ENCODE measurements around the gene FOXE1.
A peak's percentile ranks its signal among the peaks of the same experiment; 100 is the strongest.

Gene FOXE1

DNA sequence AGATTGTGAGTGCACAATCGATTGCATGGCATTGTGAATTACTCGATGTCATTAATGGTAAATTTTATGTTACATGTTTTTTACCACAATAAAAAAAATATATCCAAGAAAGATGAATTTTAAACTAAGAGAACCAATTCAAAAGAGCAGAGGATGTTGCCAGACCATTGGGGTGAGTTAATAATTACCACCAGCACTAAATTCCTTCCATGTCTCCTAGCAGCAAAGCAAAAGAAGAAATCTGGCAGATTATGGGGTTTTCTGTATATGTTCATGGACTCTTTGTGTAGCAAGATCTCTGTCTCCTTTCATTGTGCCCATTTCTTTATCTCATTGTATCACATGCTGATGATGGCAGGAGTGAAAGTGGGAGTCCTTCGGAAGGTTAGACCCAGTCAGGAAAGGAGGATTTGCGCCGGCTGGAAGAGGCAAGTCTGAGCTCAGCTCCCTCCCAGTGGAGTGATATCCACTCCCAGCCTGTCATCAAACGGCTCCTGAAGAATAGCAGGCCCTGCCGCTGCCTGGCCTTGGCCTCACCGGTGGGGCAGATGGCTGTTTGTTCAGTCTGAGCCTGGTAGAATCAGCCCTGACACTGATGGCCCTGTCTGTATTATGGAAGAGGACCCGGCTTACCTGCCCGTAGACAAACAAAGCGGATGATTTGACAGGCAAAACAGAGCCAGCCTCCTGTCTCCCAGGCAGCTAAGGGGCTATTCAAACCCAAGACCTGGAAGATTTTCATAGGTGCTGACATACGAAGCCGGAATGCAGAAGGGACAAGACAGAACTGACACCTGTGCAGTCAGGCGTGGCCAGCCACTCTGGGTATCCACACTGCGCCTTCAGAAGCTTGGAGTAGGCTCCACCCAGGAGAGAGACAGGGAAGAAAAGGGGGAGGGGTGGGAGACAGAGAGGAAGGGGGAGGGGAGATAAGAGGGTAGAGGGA is 21.9 kb upstream of the FOXE1 start:
- no peak overlapping the region for H3K4me3 ChIP-seq (ENCODE audit: low read length)
- TF ChIP-seq, protein P1, sequence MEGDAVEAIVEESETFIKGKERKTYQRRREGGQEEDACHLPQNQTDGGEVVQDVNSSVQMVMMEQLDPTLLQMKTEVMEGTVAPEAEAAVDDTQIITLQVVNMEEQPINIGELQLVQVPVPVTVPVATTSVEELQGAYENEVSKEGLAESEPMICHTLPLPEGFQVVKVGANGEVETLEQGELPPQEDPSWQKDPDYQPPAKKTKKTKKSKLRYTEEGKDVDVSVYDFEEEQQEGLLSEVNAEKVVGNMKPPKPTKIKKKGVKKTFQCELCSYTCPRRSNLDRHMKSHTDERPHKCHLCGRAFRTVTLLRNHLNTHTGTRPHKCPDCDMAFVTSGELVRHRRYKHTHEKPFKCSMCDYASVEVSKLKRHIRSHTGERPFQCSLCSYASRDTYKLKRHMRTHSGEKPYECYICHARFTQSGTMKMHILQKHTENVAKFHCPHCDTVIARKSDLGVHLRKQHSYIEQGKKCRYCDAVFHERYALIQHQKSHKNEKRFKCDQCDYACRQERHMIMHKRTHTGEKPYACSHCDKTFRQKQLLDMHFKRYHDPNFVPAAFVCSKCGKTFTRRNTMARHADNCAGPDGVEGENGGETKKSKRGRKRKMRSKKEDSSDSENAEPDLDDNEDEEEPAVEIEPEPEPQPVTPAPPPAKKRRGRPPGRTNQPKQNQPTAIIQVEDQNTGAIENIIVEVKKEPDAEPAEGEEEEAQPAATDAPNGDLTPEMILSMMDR (IDR thresholded peaks at IDR 0.05; ENCODE audit: insufficient read depth, low read depth, low read length, missing control alignments) = no peak
- DNase-seq (ENCODE audit: low read depth) = peak; percentile 30

- no peak for DNase-seq (ENCODE audit: low read depth)
- TF ChIP-seq, protein P1 (IDR thresholded peaks at IDR 0.05; ENCODE audit: insufficient read depth, low read depth, low read length, missing control alignments) = no peak
- H3K4me3 ChIP-seq (ENCODE audit: low read length) = no peak overlapping the region
These were observed 21.0 kb upstream of the FOXE1 start for GRCh38 chr9:97831843-97832636.

- peak; percentile 29 for DNase-seq (ENCODE audit: low read depth)
- TF ChIP-seq, protein P1 (IDR thresholded peaks at IDR 0.05; ENCODE audit: insufficient read depth, low read depth, low read length, missing control alignments) = no peak
These were observed 12.5 kb upstream of the FOXE1 start for GRCh38 chr9:97840521-97840920.

DNA sequence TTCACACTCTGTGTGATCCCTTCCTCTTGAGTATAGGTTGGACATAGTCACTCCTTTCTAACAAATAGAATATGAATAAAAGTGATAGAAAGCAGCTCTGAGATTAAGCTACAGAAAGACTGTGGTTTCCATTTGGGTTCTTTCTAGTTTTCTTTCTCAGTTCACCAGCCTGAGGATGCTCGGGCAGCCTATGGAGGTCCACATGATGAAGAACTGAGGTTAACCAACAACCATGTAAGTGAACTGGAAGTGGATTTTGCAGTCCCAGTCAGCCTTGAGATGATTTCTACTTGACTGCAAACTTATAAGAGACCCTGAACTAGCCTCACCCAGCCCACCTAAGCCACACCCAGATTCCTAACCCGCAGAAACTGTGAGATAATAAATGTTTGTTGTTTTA is 10.1 kb upstream of the FOXE1 start:
- H3K4me3 ChIP-seq (ENCODE audit: low read length) = no peak overlapping the region
- no peak for DNase-seq (ENCODE audit: low read depth)
- TF ChIP-seq, protein P1 (IDR thresholded peaks at IDR 0.05; ENCODE audit: insufficient read depth, low read depth, low read length, missing control alignments) = no peak

More at GRCh38 chr9:97840521-97840920, 12.5 kb upstream of the FOXE1 start:
- no peak overlapping the region for H3K4me3 ChIP-seq (ENCODE audit: low read length)

DNA sequence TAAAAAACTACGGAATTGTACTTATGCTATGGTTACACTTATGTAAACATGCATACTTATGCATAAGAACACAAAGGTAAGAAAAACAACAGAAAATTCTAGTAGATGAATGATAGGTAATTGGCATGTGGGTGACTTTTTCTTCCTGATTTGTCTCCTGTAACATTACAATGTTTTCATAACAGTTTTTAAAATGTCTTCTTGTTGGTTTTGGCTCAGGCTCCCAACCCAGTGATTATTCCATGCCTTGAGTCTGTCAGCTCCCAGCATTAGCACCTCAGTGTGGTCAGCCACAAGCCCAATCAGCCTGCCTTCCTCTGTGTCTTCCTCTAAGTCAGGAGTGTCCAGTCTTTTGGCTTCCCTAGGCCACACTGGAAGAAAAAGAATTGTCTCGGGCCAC is 7.9 kb upstream of the FOXE1 start:
- TF ChIP-seq, protein P1 (IDR thresholded peaks at IDR 0.05; ENCODE audit: insufficient read depth, low read depth, low read length, missing control alignments) = no peak
- no peak overlapping the region for H3K4me3 ChIP-seq (ENCODE audit: low read length)
- DNase-seq (ENCODE audit: low read depth) = no peak

GRCh38 chr9:97845763-97846162 is 7.3 kb upstream of the FOXE1 start:
- DNase-seq (ENCODE audit: low read depth) = no peak
- TF ChIP-seq, protein P1 (IDR thresholded peaks at IDR 0.05; ENCODE audit: insufficient read depth, low read depth, low read length, missing control alignments) = no peak
- no peak overlapping the region for H3K4me3 ChIP-seq (ENCODE audit: low read length)

Measured in epithelial cell of esophagus (primary cell).